Glutamatergic neuron (in vitro differentiated cells): ENCODE results near the gene RNF113A. TPM values are rescaled to one million over a fixed set of nuclear protein-coding genes. Genes with fewer than 3 reads are reported as not detected.
A peak's percentile ranks its signal among the peaks of the same experiment; 100 is the strongest.
"Not testable (repeated sequence)": the region's sequence is repeated elsewhere in the genome, so short reads cannot be mapped to it uniquely, and the experiment has no call there.

Experiments used
- DNase-seq: peaks from one replicate; pipeline ENCODE4 v3.0.0; 2022
- H3K27ac Mint-ChIP-seq: one replicate; pipeline ENCODE4 v1.8.0; 2020; ENCODE audit warnings: mild to moderate bottlenecking, mixed read lengths, inconsistent platforms; ENCODE audit not compliant: unreplicated experiment
- H3K27me3 Mint-ChIP-seq: one replicate; pipeline ENCODE4 v1.8.0; 2020; ENCODE audit warnings: mild to moderate bottlenecking, moderate library complexity, mixed read lengths, inconsistent platforms; ENCODE audit not compliant: unreplicated experiment
- H3K36me3 Mint-ChIP-seq: one replicate; pipeline ENCODE4 v1.8.0; 2020; ENCODE audit warnings: mild to moderate bottlenecking, mixed read lengths, inconsistent platforms; ENCODE audit not compliant: unreplicated experiment
- H3K4me1 Mint-ChIP-seq: one replicate; pipeline ENCODE4 v1.8.0; 2020; ENCODE audit warnings: mild to moderate bottlenecking, low read depth, mixed read lengths, inconsistent platforms; ENCODE audit not compliant: unreplicated experiment
- H3K4me3 Mint-ChIP-seq: one replicate; pipeline ENCODE4 v1.8.0; 2020; ENCODE audit warnings: mild to moderate bottlenecking, mixed read lengths, inconsistent platforms; ENCODE audit not compliant: unreplicated experiment
- H3K9me3 Mint-ChIP-seq: one replicate; pipeline ENCODE4 v1.8.0; 2020; ENCODE audit warnings: mild to moderate bottlenecking, moderate library complexity, mixed read lengths, inconsistent platforms; ENCODE audit not compliant: unreplicated experiment
- CTCF ChIP-seq: fragments of 200-600 bp; sonication (generic); IDR thresholded peaks from one replicate; pipeline ENCODE4 v1.5.0; 2021; ENCODE audit not compliant: partially characterized antibody, unreplicated experiment
- total RNA-seq: library from RNA; stranded (reverse); fragmentation: NEBNext Ultra II Directional; extraction: Animal tissue kit (Norgen Biotek cat#: 25700); gene quantifications from one replicate; pipeline ENCODE4 v1.2.1, GENCODE V29; 2021; ENCODE audit not compliant: unreplicated experiment

RNF113A gene
- total RNA-seq, 1 donor from 2014 or later, result 19.1 TPM

GRCh38 chrX:119900976-119901375 lies 29.4 kb upstream of the RNF113A start:
- Mint-ChIP-seq H3K27ac (no peak overlapping the region), H3K36me3 (no peaks in the 10 kb centered on the region), H3K9me3 (no peaks in the 10 kb centered on the region), H3K4me1 (peaks cover 2% of the 10 kb centered on the region), H3K4me3 (no peak overlapping the region), H3K27me3 (no peaks in the 10 kb centered on the region)
- DNase-seq, result no peak
- no peak for TF ChIP-seq CTCF

GRCh38 chrX:119899125-119899524 lies 27.6 kb upstream of the RNF113A start:
- no peak for DNase-seq
- no peak for TF ChIP-seq CTCF
- Mint-ChIP-seq H3K4me1 (no peaks in the 10 kb centered on the region), H3K27ac (no peak overlapping the region), H3K9me3 (no peaks in the 10 kb centered on the region), H3K36me3 (no peaks in the 10 kb centered on the region), H3K27me3 (no peaks in the 10 kb centered on the region), H3K4me3 (no peak overlapping the region)

- no peak for DNase-seq
- no peaks in the 10 kb centered on the region for H3K9me3 Mint-ChIP-seq
- no peaks in the 10 kb centered on the region for H3K4me1 Mint-ChIP-seq
- TF ChIP-seq CTCF, result no peak
- no peak within 1 kb of the TSS for H3K27ac Mint-ChIP-seq
- no peak within 1 kb of the TSS for H3K4me3 Mint-ChIP-seq
- peaks cover 3% of the 10 kb centered on the region for H3K27me3 Mint-ChIP-seq
- no peaks in the 10 kb centered on the region for H3K36me3 Mint-ChIP-seq
Measured at GRCh38 chrX:119895843-119896326, 24.4 kb upstream of the RNF113A start, which contains the start of gene AKAP14. TSS of gene AKAP14 (plus strand) at chrX:119895893. CDS start at chrX:119903224, 7,331 bp downstream.

GRCh38 chrX:119891961-119892692 lies 20.6 kb upstream of the RNF113A start:
- DNase-seq, H3K27ac Mint-ChIP-seq, H3K4me1 Mint-ChIP-seq, H3K4me3 Mint-ChIP-seq, H3K9me3 Mint-ChIP-seq, H3K27me3 Mint-ChIP-seq, H3K36me3 Mint-ChIP-seq: not testable (repeated sequence)

GRCh38 chrX:119890626-119891025 lies 19.1 kb upstream of the RNF113A start:
- H3K4me1 Mint-ChIP-seq, H3K9me3 Mint-ChIP-seq, H3K27ac Mint-ChIP-seq, H3K27me3 Mint-ChIP-seq, DNase-seq, H3K36me3 Mint-ChIP-seq, H3K4me3 Mint-ChIP-seq: not testable (repeated sequence)

- DNase-seq, result peak; percentile 81
- Mint-ChIP-seq H3K4me3 (peak overlapping the region; percentile 70), H3K27ac (no peak overlapping the region), H3K27me3 (peaks cover 3% of the 10 kb centered on the region), H3K36me3 (no peaks in the 10 kb centered on the region), H3K4me1 (no peaks in the 10 kb centered on the region), H3K9me3 (no peaks in the 10 kb centered on the region)
- peak; percentile 63 for TF ChIP-seq CTCF
Measured at GRCh38 chrX:119887721-119888425, 16.3 kb upstream of the RNF113A start.
